ENCODE results near the gene OR2A2.

- TF ChIP-seq CTCF (optimal IDR thresholded peaks at IDR 0.05 in 1 of 3, IDR thresholded peaks at IDR 0.05 in 1 of 3, conservative IDR thresholded peaks at IDR 0.05 in 1 of 3; ENCODE audit: extremely low read depth in 1 of 3, insufficient read depth in 2 of 3, low read length in 3 of 3) (no peak), EZH2 (IDR thresholded peaks at IDR 0.05; ENCODE audit: low read length) (no peak)
Measured at GRCh38 chr7:144113651-144114050, 4.3 kb downstream of the OR2A2 start.

Data from keratinocyte (primary cell).